SKM-1 treated with dmso at 0.1 percent for 144 hours (cell line): ENCODE results near the gene PSMA2.
A peak's percentile ranks its signal among the peaks of the same experiment; 100 is the strongest.
"Not testable (repeated sequence)": the region's sequence is repeated elsewhere in the genome, so short reads cannot be mapped to it uniquely, and the experiment has no call there.

Source experiments
- DNase-seq: peaks from one replicate; lab custom pipeline; 2025; ENCODE audit not compliant: unreplicated experiment; lab: John Stamatoyannopoulos, UW

The PSMA2 gene

DNA sequence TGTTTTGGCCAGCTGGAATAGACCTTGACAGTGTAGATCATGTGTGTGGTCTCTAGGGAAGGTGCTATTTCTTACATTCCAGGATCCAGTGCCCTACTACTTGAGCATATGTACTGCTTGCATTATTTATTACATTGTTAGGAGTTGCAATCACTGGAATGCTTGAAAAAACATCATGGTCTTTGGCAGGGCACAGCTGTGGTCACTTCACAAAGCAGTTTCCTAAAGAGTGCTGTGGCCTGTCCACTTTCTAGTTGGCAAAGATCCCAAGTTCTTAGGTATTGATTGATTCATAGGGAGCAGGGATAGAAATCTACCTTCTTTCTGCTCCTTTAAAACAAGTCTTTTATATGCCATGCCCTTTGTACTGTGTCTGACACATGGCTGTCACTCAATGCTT is 24.7 kb downstream of the PSMA2 start:
- DNase-seq = no peak

DNA sequence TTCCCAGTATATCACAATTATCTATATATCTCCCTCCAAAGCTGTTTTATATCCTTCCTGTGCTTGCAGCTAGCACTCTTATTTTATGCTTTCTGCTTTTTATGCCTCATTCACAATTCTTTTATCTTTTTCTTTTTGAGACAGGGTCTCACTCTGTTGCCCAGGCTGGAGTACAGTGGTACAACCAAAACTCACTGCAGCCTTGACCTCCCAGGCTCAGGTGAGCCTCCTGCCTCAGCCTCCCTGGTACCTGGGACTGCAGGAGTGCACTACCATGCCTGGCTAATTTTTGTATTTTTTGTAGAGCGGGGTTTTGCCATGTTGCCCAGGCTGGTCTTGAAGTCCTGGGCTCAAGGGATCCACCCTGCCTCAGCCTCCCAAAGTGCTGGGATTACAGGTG is 25.8 kb downstream of the PSMA2 start:
- DNase-seq = no peak

DNA sequence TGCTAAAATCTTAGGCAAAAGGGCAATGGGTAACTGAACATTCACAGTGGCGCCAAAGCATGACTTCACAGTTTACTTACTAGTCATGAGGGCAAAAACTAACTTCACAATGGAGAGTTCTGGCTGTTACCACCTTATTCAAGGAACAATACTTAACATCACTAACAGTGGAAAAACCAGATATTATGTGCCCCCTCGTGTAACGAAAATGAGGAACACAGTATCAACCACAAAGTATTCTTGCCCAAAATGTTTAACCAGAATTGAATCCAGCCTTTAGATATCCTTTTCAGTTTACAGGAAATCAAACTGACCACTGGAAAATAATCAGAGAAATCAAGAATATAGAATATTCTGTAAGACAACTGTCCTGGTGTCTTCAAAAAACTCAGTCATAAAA is 29.6 kb downstream of the PSMA2 start:
- peak; percentile 36 for DNase-seq

DNA sequence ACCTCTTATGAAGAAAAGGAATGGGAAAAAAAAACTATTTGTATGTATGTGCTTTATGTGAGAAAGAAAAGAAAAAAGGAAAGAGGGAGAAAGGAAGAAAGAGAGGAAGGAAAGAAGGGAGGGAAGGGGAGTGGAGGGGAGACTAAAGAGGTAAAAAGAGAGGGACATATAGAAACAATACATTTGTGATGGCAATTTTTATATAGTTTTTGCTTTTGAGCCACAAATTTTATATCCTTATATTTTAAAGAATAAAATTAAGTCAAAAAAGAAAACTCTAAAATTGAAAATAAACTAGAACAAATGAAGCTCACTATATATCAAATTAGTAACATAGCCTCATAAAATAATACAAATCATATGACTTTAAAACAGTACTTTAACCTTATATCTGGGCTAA is 31.1 kb downstream of the PSMA2 start:
- DNase-seq = no peak

DNA sequence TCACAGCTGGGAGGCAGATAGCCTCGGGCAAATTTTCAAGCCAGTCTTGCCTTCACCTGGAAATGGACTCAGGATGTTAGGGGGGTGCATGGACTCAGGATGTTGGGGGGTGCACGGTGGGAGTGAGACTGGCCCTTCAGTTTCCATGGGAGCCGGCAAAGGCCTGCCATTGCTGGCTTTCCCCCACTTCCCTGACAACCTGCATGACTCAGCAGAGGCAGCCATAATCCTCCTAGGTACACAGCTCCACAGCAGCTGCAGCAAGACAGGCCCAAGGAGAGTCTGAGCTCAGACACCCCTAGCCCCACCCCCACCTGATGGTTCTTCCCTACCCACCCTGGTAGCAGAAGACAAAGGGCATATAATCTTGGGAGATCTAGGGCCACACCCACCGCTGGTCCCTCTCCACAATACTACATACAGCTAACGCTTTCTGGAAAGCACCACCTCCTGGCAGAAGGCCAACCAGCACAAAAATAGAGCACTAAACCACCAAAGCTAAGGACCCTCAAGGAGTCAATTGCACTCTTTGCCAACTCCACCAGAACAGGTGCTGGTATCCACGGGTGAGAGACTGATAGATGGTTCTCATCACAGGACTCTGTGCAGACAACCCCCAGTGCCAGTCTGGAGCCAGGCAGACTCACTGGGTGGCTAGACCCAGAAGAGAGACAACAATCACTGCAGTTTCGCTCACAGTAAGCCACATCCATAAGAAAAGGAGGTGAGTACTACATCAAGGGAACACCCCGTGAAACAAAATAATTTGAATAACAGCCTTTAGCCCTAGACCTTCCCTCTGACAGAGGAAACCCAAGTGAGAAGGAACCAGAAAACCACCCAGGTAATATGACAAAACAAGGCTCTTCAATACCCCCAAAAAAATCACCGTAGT is 38.4 kb downstream of the PSMA2 start:
- DNase-seq = no peak

DNA sequence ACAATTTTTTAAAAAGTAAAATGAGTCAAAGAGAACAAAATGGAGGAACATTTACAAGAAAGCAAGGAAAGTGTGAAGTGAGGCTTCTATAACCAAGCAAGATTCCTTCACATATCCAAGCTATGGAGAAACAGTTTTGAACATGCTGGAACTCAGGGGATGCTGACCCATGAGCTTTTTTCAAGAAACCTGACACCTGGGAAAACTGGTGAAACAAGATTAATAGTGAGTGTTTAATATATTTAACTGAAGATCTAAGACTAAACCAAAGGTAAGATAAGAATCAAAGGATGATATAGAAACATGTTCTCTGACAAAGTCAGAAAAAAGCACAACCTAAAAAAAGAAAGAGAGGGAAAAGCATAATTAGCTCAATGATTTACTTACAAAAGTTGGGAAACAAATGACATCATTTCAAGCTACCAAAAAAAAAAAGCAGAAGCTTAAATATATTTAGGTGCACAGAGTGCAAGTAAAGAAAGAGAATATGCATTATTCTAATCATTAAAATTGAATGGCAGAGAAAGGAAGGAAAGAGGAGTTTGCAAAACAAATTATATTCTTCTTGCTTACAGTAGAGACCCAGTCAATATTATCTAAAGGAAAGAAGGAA is 45.0 kb downstream of the PSMA2 start:
- peak; percentile 30 for DNase-seq

DNA sequence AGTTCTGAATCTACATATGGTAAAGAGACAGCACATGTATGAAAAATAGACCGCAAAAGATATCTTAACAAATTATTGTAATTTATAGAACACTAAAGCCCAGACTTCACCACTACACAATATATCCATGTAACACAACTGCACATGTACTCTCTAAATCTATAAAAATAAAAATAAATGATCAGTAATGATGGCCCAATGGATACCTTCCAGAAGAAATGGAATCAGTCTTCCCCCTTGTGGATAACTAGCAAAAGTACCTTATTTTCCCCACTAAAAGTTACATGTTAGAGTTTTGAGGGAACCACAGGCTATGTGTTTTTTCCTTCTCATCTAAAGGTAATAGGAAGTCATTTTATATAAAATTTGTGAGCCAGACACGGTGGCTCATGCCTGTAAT is 45.8 kb downstream of the PSMA2 start:
- peak; percentile 42 for DNase-seq

DNA sequence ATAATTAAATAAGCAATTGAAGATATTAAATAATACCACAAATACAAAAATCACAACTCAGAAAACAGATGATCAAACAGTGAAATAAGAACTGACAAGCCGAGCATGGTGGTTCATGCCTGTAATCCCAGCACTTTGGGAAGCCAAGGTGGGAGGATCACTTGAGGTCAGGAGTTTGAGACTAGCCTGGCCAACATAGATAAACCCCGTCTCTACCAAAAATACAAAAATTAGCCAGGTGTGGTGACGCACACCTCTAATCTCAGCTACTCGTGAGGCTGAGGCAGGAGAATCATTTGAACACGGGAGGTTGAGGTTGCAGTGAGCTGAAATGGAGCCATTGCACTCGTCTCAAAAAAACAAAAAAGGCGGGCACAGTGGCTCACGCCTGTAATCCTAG is 46.8 kb downstream of the PSMA2 start:
- not testable (repeated sequence) for DNase-seq

DNA sequence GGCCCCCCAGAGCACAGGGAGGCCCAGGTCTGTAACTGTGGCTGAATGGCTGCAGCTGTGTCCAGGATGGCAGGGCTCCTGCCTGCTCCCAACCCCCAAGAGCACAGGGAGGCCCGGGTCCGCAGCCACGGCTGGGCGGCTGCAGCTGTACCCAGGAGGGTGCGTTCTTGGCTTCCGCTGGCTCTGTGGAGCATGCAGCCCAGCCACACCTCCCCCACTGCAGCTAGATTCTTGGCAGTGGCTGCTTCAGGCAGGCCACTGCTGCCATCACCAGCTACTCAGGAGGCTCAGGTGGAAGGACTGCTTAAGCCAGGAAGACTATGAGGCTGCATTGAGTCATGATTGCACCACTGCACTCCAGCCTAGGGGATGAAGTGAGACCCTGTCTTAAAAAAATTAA is 48.0 kb downstream of the PSMA2 start:
- DNase-seq = peak; percentile 7

DNA sequence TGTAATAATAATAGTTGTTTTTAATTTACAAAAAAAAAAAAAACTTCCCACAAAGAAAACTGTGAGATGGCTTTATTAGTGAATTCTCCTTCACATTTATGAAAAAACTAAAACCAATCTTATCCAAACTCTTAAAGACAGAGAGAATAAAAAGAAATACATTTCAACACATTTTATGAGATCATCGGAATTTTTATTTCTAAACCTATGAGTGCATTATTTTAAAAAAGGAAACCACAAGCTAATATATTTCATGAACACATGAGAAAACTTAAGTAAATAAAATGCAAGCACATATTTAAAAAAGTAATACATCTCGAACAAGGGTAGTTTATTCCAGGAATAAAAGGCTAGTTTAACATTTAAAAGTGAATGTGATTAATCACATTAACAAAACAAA is 51.6 kb downstream of the PSMA2 start:
- DNase-seq = no peak

DNA sequence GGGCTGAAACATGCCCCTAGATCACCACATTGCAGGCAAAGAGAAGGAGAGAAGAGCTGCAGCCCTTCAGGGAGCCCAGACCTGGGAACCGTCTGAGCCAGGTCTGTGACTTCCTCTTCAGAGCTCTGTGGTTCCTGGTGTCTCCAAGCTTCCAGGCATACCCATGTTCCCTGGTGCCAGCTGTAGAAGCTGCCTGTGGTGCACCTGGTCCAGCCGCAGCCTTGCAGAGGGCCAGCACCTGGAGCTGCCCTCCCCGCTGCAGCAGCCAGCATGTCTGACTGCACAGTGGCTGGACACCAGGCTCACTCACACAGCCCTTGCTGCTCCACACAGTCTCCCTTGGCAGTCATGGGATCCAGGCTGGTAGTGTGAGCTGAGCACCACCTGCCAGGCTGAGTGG is 53.7 kb downstream of the PSMA2 start:
- no peak for DNase-seq

DNA sequence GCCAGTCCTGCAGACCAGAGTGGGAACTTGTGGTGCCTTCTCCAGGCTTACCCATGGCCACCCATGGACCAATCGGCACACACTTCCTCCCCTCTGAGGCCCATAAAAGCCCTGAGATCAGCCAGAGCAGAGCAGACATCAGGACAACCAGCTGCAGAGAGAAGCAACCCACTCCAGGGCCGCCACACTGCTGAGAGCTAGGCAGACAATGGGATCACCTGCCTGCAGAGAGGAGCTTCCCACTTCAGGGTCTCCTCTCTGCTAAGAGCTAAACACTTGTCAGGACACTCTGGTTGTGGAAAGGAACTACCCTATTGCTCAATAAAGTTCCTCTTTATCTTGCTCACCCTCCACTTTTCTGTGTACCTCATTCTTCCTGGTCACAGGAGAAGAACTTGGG is 54.1 kb downstream of the PSMA2 start:
- peak; percentile 80 for DNase-seq

DNA sequence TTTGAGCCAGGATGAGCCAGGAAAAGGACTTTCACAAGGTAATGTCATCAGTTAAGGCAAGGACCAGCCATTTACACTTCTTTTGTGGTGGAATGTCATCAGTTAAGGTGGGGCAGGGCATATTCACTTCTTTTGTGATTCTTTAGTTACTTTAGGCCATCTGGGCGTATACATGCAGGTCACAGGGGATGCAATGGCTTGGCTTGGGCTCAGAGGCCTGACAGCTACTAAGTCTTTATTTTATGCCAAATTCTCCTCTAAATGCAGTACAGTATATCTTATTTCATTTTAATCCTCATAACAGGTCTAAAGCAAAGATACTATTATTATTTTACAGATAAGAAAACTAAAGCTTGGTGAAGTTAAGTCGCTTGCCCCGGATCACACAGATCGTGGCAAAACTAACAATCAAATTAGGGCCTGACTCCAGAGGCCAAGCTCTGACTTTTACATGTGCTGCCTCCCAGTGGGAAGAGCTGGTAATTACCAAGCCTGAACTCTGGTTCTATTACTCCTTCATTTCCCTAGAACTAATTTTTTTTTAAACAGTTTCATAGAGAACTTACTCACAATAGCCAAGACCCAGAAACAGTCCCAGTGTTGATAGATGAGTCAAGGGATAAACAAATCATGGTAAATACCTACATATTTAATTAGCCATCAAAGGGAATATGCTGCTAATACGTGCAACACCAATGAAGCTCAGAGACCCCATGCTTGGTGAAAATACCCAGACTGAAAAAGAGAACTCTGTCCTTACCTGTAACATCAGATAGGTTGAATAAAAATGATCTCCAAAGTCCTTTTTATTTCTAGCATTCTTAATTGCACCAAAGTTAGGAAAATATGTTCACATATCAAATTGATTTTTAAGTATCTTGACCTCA is 55.5 kb downstream of the PSMA2 start:
- peak; percentile 62 for DNase-seq

DNA sequence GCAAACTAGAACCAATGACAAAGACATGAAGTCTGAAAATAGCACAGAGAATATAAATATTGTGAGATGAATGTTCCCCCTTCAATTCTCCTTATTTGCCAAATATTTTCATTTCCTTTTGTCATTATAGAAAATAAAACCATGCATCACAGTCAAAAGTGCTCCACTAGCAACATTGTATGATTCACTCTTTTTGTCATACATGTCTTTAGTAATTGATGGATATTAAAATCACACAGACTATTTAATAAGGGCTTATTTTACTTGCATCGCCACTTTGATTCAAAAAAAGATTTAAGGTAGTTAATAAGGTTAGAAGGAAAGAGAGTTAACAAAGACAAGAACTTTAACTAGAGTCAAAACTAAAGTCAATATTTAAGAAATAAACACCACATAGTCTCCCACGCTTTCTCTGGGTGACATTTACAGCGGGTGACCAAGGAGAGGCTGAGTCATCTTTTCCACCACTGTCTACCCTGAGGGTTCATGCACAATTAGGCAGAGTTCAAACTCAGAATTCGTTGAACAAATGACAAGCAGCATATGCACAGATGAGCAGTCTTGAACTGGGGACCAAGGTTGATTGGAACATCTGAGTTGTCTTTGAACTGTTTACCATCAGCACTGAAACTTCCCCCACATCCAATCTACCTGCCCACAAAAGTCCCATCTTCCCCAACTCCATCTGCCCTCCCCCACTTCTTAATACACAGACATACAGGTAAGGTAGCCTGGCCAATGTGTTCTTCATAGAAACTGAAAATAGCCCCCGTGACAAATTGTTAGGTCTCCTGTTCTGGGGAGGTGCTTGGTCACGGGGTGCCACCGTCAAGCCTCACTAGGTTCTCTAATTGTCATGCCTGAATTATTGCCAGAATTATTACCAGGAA is 62.6 kb downstream of the PSMA2 start:
- no peak for DNase-seq

DNA sequence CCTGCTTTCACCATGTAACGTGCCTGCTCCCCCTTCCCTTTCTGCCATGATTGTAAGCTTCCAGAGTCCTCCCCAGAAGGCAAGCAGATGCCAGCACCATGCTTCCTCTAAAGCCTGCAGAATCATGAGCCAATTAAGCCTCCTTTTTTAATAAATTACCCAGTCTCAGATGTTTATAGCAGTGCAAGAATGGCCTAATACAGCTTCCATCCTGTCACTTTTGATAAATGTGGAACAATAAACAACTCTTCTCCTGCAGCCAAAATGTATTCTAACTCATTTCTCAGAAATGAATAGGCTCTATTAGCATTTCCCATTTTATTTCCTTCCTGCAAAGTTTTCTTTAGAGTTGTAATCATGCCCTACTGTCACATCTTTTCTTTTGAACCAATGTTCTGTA is 63.5 kb downstream of the PSMA2 start:
- no peak for DNase-seq
